Measurements from ENCODE around the gene CSTB.

CSTB gene

DNA sequence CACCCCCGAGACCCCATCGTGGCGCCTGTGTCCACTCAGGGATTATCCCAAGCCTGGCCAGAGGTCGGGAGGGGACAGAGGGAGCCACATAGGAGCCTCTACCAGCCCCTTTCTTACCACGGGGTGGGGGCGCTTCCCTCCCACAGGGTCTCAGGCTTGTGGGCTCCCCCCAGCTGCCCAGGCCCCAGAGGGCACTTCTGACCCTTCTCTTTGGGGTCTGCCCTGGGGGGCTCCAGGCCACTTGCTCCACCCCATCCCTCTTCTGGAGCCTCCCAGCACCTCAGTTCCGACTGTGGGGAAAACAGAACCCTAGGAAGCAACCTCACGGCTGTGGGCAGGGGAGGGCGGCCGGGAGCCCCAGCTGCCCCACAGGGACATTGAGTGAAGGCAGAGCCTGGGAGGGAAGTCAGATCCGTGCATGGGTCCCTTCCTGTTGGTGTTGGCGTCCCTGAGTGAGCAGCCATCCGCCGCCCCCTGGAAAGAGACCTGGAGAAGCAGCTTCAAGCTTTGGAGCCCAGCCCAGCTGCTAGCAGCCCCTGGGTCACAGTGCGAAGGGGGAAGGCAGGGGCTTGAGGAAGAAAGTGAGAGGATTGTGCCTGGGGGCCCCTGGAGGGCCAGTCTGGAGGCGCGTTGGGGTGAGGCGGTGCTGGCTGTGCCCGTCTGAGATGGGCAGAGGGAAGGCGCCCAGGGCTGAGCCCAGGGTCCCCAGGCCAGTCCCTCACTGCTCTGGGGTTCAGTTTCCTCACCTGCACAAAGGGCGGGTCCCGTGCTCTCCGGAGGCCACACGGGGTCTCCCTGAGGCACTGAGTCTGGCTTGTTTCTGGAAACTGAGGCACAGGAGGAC is 35.4 kb upstream of the CSTB start:
- in situ Hi-C loops (cut with HindIII; ENCODE audit: low sequenced_read_pairs): no loop called here

DNA sequence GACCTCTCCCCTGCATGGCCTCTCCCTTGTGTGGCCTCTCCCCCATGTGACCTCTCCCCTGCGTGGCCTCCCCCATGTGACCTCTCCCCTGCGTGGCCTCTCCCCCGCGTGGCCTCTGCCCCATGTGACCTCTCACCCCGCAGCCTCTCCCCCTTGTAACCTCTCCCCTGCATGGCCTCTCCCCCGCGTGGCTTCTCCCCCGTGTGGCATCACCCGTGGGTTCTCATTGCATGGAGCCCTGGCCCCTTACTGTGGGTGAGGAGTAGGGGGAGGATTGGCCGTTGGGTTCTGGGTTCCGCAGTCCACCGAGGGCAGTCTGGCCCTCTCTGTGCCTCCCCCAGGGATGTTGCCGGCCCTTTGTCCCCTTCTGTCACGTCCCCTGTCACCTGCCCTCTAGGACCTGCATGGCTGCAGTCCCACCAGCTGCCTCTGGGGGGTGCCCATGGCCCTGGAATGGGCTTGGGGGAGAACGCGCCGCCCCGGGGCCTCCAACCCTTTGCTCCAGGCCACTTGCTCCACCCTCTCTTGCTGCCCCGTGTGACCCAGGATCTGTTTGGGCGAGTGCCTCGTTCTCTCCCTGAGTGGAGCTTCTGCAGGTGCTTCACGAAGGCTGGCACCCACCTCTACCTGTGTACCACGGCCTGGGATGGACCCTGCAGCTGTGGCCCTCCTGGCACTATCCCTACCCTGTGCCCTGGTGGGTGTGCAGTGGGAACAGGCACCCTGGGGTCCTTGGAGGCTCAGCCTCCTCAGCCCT is 34.6 kb upstream of the CSTB start:
- in situ Hi-C loops (cut with HindIII; ENCODE audit: low sequenced_read_pairs): no loop called here

DNA sequence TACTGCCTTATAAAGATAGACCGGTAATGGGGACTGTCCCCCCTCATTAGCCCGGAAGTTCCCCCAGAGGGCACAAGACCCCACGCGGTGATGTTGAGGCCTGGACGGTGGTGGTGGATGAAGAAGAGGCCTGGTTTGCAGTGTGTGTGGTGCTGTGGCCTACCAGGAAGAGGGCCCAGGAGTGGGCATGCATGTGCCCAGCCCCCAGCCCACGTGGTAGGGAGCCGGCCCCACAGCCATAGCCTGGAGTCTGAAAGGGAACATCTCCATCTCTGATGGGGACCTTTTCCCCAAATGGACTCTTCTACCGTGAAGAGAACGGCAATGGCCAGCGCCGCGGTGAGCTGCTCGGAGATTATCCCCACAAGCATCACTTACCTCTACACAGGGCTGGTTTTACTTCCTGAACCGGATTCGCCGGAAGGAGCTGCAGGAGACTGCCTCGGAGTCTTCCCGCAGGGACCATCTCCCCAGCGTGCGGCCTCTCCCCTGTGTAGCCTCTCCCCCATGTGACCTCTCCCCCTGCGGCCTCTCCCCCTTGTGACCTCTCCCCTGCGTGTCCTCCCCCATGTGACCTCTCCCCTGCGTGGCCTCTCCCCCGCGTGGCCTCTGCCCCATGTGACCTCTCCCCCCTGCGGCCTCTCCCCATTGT is 33.9 kb upstream of the CSTB start:
- in situ Hi-C loops (cut with HindIII; ENCODE audit: low sequenced_read_pairs): no loop called here

DNA sequence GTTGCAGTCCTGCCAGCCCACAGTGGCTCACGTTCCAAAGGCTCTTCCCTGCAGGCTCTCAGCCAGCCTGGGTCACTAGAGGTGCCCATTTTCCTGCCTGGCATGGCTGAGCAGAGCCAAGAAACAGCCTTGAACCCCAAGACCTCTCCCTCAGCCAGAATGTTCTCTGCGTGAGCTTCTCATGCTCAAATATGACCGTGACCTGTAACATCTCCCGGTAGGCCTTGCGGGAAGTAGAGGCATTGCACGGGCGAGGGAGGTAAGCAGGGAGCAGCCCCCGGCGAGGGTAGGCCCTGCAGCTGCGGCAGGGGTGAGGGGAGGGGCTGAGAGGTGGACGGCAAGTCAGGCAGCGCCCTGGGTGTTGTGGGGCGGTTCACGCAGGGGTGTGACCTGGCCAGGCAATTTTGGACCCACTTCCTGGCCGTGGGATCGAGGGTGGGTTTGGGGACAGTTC is 33.3 kb upstream of the CSTB start:
- in situ Hi-C loops (cut with HindIII; ENCODE audit: low sequenced_read_pairs): no loop called here

DNA sequence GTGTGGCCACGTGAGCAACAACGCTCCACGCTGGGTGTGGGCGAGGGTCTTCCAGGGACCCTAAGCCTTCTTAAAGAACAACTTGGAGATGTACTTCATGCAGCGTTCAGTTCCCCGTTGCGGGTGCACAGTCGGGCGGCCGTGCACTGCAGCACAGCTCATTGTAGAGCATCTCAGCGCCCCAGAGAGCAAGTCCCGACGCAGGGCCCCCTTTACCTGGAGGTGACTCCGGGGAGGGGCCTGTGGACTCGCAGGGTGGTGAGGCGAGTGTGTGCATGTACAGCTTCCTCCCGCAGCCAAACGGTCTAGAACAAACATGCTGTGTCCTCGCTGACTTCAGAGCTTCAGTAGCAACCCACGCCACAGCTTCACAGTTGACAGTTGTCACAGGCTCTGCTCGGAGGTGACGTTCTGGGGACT is 32.7 kb upstream of the CSTB start:
- in situ Hi-C loops (cut with HindIII; ENCODE audit: low sequenced_read_pairs): no loop called here

DNA sequence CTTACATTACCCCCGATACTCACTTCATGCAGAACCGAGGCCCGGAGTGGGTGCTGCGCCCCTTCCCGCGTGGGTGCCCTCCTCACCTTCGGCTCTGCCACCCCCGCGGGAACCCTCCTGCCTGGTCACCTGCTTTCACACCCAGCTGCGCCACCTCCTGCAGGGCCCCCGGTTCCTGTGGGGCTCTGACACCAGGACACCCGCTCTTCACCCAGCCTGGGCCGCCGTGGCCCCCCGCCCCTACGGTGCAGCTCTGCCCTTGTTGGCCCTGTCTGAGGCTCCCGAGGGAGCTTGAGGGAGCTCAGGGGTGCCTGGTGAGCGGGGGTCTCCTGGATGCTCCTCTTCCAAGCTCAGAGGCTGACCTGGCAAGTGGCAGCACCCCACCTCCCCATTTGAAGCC is 32.3 kb upstream of the CSTB start:
- in situ Hi-C loops (cut with HindIII; ENCODE audit: low sequenced_read_pairs): no loop called here

DNA sequence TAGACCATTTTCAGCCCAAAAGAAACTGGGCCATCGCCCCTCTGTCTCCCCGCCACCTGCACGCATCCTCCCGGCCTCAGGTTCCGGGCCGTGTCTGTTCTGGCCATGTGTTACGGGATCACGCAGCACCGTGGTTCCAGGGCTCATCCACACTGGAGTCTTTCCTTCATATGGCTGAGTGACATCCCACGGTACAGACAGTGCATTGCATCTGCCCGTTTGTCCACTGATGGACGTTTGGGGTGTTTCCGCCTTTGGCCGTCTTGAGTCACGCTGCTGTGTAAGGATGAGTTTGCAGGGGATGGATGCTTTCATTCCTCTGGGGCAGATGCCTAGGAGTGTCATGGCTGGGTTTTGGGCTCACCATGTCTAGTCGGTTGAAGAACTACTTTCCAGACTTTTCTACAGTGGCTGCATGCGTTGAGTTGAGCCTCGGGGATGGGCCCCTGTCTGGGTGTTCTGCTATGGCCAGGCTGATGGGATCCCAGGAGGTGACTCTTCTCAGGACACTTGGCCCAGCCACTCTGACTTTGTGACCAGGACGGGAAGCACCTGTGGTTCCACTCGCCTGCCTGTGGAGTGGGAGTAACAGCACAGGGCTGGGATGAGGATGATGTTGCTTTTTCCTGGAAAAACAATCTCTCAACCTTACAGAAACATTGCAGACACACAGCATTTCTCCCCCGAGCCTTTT is 30.1 kb upstream of the CSTB start:
- in situ Hi-C loops (cut with HindIII; ENCODE audit: low sequenced_read_pairs): no loop called here

DNA sequence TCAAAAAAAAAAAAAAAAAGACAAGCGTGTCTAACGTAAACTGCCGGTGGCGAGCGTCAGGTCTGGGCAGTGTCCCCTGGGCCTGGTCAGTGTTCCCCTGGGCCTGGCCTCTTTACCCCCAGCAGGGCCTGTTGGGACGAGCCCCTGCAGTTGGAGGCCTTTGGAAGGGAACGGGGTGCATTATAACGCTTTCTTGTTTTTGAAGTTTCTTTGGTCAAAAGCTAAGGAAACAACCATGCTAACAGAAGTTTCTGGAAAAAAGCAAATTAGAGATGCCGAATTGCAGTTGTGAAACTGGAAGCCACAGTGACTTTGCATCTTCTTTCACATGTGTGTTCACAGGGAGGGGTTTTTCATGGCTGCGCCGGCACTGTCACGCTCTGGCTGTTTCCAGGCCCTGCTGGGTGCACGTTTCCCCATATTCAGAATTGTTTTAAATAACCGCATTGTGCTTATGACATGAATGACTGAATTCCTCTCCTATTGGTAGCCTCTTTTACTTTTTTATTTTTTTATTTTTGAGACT is 29.2 kb upstream of the CSTB start:
- in situ Hi-C loops (cut with HindIII; ENCODE audit: low sequenced_read_pairs): no loop called here

DNA sequence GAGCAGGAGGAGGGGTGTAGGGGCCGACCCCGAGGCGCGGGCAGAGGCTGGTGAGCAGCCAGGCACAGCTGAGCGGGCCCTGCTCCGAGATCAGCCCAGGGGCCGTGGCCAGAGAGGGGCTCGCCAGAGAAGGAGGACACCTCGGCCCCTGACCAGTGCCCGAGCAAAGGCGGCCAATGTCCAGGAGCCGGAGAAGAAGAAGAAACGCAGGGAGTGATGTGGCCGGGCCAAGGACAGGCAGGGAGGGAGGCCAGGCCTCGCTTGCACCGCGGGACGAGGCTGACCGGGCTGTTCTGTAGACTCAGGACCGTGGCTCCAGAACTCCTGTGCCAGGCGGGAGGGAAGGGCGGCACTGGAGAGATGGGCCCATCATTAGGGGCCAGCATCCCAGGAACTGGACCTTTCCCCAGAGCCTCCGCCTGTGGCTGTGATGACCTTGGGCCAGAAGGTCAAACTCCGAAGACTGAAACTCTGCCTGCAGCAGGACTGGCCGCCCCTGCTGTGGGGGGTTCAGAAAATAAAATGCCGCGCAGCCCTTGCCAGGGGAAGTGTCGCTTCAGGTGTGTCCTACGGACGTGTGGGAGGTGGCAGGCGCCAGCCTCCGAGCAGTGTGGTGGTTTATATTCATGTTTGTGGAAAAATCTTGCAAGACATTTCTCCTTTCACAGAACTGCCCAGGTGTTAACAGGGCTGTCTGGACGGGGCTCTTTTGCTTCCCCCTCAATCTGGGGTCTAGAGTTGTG is 27.6 kb upstream of the CSTB start:
- in situ Hi-C loops (cut with HindIII; ENCODE audit: low sequenced_read_pairs): no loop called here

DNA sequence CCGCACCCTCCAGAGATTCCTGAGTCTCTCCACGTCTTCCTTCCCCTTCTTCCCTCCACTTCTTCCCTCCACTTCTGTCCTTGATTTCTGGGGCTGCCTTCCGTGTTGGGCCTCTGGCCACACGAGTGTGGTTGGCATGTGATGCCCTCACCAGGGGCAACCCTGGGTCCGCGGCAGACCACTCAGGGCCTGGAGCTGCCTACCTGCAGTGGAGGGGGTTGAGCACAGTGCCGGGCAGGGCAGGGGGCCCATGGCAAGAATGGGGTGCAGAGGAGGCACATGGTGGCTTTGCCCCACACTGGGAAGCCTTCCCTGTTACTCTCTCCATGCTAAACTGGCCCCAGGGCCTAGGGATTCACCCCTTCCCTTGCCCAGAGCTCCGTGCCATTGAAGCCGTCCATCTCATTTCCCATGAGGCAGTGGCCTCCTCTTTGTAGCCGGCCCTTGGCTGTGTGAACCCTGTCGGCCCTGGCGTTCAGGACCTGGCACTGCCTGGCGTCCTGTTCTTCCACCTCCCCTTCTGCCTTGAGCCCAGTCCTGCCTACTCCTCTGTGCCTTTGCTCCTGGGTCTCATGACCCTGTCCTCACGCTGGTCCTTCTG is 26.7 kb upstream of the CSTB start:
- in situ Hi-C loops (cut with HindIII; ENCODE audit: low sequenced_read_pairs): no loop called here

DNA sequence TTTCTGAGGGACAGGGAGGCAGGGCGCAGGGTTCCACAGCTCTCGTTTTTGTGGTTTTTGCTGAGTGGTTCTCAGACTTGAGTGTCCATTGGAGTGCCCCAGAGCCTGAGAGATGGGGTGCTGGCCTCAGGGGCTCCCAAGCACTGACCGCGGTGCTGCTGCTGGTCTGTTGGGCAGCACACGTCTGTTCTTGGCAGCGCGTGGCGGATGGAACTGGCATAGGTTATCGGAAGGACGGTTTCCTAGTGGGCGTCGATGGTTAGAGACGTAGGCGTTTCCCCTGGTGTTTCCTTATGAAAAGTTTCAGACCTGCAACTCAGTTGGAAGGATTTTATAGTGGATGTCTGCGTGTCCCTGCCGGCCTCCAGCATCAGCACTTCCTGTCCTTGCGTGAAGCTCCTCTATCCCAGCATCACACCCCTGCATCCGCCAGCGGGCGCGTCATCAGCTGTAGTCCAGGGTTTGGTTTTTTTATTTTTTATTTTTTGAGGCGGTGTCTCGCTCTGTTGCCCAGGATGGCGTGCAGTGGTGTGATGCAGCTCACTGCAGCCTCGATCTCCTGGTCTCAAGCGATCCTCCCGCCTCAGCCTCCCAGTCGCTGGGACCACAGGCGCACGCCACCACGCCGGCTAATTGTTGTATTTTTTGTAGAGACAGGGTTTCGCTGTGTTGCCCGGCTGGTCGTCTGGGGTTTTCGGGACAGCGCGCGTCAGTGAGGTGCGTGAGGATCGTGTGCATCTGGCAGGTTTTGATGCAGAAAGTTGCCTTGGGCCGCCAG is 25.1 kb upstream of the CSTB start:
- in situ Hi-C loops (cut with HindIII; ENCODE audit: low sequenced_read_pairs): no loop called here

DNA sequence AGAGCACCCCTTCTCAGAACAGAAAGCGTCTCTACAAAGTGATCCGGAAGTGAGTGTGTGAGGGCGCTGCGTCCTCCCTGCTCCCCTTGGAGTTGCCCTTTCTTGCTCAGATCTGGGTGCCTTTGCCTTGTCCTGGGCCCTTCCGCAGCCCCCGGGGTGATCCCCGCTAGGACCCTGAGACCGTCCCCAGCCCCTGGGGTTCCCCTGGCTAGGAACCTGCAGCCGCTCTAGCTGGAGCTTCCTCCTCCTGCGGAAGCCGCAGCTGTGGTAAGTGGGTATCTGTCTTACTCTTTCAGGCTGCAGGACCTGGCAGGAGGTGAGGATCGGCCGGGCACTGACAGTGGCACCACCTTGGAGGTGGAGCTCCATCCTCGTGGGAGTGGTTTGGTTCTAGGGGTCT is 24.5 kb upstream of the CSTB start:
- in situ Hi-C loops (cut with HindIII; ENCODE audit: low sequenced_read_pairs): no loop called here

DNA sequence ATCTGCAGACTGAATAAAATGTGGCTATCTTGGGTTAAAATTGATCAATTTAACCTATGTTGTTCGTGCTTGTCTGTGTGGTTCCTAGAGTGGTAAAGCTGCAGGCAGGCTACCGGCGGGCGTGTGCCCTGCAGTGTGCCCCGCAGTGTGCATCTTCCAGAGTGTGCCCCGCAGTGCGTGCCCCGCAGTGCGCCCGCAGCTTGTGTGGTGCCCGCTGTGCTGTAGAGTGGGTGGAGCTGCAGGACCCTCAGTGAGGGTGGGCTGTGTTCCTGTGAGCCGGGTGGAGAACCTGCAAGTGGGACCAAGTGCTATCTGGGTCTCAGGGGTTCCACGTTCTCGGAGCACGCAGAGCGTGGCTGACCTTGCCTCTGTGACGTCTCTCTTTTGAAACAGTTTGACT is 24.0 kb upstream of the CSTB start:
- in situ Hi-C loops (cut with HindIII; ENCODE audit: low sequenced_read_pairs): no loop called here

DNA sequence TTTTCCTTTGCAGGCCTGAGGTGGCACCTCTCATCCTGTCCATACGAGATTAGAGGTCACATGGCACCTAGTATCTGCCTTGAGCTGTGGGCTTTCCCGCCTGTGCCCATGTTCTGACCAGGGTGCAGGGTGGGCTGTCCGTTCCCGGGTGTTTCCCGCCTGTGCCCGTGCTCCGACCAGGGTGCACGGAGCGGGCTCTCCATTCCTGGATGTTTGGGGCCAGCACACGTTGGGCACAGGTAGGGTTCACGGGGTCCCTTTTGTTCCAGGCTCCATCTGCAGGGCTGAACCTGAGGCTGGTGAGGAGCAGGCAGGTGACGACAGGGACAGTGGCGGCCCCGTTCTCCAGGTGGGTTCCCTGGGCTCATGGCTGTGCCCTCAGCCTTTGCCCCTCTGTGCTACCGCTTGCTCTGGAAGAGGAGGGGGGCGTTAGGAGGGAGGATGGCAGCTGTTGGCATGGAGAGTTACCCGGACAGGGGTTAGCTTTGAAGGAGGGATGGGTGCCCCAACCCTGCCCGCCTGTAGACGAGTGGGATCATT is 23.3 kb upstream of the CSTB start:
- in situ Hi-C loops (cut with HindIII; ENCODE audit: low sequenced_read_pairs): no loop called here

DNA sequence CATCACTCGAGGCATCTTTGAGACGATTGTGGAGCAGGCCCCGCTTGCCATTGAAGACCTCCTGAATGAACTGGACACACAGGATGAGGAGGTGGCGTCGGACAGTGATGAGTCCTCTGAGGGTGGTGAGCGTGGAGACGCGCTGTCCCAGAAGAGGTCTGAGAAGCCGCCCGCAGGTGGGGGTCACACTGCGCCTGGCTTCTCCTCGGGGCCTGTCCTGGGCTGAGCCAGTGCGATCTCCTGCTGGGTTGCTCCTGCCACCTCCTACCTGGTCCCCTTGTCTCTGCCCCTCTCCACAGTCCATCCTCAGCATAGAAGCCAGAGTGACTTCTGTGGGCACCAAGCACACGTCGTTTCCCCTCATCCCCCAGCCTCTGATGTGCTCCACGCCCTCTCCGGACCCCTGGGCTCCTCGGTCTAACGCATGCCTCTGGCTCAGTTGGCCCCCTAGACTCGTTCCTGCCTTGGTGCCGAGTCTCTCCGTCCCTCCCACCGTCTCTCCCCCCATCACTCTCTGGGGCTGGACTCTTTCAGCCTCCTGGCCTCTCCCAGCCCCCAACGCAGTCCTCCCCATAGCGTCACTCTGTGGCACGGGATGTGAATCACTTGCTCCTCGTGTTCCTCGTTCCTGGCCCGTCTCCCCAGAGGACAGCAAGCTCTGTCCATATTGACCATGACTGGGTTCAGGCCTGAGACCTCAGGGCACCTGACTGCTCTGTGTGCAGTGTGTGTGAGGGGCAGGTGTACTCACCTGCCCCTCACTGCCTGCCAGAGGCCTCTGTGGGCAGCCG is 22.0 kb upstream of the CSTB start:
- in situ Hi-C loops (cut with HindIII; ENCODE audit: low sequenced_read_pairs): no loop called here

DNA sequence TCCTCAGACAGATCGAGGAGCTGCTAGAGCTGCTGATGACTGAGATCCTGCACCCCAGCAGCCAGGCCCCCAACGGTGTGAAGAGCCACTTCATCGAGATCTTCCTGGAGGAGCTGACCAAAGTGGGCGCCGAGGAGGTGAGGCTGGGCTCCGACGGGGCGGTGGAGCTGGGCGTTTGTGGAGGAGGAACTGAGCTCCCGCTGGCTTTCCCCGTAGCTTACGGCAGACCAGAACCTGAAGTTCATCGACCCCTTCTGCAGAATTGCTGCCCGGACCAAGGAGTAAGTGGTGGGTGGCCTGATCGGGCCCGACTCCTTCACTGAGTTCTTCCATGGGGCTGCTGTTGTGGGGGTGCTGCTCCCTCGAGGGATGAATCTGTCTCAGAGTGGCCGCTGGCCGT is 21.3 kb upstream of the CSTB start:
- in situ Hi-C loops (cut with HindIII; ENCODE audit: low sequenced_read_pairs): no loop called here

DNA sequence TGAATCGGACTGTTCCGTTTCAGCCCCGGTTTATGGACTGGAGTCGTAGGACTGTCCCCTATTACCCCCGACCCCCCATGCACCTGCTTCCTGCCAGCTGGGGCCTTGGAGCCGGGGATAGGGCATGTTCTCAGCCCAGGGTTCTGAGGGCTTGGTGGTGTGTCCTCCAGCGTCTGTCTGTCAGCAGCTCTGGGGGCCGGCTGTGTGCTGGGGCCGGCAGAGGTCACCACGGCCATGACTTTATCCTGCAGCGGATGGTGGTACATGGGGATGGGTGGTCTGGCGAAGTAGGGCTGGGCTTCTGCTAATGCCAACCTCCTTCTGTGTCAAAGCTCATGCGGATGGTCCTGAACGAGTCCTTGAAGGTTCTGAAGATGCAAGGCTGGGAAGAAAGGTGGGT is 18.7 kb upstream of the CSTB start:
- in situ Hi-C loops (cut with HindIII; ENCODE audit: low sequenced_read_pairs): no loop called here

DNA sequence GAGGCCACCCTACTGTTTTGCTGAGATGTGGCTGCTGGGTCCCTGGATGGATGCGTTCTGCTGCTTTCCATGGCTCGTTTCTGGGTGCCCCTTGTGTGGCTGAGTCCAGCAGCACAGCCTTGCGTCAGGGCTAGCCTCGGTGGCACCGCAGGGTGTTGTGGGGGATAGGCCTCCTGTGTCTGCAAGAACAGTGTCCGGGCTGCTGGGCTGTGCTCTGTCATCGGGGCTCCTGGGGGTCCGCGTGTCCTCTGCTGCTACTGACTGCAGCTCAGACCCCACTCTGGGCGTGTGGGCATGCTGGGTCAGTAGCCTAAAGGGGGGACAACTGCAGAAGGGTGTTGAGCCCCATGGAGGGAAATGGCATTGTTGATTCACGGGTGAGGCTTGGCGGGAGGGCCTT is 18.2 kb upstream of the CSTB start:
- in situ Hi-C loops (cut with HindIII; ENCODE audit: low sequenced_read_pairs): no loop called here
